Cardiac fibroblast (primary cell): Measurements from ENCODE around the gene IFT20.

Experiments
- DNase-seq, 2 donors: peaks; one replicate each; pipeline versions ENCODE4 v3.0.0 to v3.0.0-alpha.2; 2010; ENCODE audit warnings: low read depth in 2 of 2
- H3K4me3 ChIP-seq, 2 donors: replicated peaks in 1 of 2; 1 replicate in 1 of 2; 2 replicates in 1 of 2; pipeline ENCODE4 v1.5.1; 2011; ENCODE audit warnings: low read depth in 2 of 2, low read length in 2 of 2, mild to moderate bottlenecking in 2 of 2, moderate library complexity in 1 of 2
- TF ChIP-seq, protein P1 (sequence below): IDR thresholded peaks from one replicate; pipeline ENCODE4 v1.5.1; 2011; ENCODE audit warnings: low read depth, mild to moderate bottlenecking, low read length, inconsistent platforms

The IFT20 gene

DNA sequence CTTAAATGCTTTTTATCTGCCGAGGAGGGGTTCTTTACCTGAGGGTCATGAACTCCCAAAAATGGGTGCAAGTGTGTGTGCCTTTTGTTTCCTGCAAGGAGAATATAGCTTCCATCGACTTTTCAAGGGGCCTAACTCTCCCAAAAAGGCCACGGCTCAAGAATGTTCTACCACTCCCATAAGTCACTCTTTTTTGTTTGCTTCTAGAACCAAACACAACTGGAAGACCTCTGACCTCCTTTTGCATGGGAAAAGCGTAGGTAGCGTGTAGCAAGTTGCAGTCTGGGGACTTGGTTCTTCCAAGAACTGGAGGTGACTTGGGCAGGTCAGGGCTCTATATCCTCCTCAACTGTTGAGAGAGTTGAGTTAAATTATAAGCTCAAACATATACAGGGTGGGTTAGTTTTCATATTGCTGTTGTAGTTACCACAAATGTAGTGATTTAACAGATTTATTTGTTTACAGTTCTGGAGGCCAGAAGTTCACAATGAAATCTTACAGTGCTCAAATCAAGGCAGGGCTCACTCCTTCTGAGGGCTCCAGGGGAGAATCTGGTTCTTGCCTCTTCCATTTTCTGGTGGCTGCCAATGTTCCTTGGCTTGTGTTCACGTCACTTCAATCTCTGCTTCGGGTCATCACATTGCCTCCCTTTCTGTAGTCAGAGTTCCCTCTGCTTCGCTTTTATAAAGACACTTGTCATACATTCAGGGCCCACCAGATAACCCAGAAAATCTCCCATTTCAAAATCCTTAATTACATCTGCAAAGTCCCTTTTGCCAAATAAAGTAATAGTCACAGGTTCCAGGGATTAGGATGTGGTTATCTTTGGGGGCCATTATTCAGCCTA lies 14.8 kb downstream of the IFT20 start:
- DNase-seq = no peak

DNA sequence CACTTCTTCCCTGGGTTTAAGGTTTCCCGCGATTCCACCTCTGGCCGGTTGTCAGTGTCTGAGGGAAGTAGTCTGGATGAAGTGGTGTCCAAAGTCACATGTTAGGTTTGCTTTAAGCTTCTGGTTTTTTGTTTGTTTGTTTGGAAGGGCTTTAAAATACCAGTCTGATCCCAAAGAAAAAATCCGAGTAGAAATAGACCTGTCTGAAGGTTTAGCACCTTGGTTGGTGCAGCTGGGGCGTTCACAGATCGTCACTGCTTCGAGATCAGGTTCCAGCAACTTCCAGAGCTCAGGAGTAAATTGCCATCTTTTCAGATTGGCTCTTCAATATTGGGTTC lies 15.7 kb downstream of the IFT20 start:
- TF ChIP-seq, protein P1, sequence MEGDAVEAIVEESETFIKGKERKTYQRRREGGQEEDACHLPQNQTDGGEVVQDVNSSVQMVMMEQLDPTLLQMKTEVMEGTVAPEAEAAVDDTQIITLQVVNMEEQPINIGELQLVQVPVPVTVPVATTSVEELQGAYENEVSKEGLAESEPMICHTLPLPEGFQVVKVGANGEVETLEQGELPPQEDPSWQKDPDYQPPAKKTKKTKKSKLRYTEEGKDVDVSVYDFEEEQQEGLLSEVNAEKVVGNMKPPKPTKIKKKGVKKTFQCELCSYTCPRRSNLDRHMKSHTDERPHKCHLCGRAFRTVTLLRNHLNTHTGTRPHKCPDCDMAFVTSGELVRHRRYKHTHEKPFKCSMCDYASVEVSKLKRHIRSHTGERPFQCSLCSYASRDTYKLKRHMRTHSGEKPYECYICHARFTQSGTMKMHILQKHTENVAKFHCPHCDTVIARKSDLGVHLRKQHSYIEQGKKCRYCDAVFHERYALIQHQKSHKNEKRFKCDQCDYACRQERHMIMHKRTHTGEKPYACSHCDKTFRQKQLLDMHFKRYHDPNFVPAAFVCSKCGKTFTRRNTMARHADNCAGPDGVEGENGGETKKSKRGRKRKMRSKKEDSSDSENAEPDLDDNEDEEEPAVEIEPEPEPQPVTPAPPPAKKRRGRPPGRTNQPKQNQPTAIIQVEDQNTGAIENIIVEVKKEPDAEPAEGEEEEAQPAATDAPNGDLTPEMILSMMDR = no peak
- peak overlapping the region; percentile 80 for H3K4me3 ChIP-seq
- DNase-seq = no peak

More for the DNA sequence above, 14.8 kb downstream of the IFT20 start:
- TF ChIP-seq, protein P1 = no peak
- H3K4me3 ChIP-seq = peak overlapping the region in 1 of 2 donors; percentile 80

DNA sequence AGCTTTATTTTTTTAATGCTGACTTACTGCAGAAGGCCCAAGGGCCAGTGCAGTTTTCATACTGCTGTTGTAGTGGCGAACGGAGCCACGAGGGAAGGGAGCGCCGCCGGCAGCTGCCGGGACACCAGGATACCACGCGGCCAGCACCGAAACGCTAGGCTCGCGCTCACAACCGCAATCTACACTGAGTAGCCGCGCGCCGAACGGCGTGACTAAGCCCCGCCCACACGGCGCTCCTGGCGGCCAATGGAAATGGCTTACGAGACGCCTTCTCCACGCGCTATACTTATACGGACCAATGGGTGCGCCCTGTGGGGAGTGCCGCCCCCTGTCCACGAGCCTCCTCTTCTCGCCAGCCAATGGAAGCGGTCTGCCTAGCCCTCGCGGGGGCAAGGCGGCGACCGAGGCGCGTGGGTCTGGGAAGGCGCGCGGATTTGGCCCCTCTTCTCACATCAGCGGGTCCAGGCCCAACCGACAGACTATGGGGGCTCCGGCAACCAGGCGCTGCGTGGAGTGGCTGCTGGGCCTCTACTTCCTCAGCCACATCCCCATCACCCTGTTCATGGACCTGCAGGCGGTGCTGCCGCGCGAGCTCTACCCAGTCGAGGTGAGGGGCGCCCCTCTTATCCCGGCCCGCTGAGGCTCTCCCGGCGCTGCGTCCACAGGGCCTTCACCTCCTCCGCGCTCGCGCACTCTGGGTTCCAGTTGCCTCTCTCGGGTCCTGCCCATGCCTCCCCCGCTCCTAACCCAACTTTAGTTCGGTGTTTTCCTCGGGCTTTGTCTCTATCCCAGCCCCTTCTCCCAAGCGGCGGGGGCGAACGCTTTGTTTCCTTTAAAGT lies 16.3 kb downstream of the IFT20 start, which contains the start of gene TMEM97:
TSS of gene TMEM97 (plus strand) at position 442 of the 839 bp plus-strand sequence. CDS start at position 482, 40 bp downstream.
- peak within 1 kb of the TSS; percentile 80 for H3K4me3 ChIP-seq
- TF ChIP-seq, protein P1 = peak; percentile 3
- DNase-seq = peak; percentile 96 to 98

DNA sequence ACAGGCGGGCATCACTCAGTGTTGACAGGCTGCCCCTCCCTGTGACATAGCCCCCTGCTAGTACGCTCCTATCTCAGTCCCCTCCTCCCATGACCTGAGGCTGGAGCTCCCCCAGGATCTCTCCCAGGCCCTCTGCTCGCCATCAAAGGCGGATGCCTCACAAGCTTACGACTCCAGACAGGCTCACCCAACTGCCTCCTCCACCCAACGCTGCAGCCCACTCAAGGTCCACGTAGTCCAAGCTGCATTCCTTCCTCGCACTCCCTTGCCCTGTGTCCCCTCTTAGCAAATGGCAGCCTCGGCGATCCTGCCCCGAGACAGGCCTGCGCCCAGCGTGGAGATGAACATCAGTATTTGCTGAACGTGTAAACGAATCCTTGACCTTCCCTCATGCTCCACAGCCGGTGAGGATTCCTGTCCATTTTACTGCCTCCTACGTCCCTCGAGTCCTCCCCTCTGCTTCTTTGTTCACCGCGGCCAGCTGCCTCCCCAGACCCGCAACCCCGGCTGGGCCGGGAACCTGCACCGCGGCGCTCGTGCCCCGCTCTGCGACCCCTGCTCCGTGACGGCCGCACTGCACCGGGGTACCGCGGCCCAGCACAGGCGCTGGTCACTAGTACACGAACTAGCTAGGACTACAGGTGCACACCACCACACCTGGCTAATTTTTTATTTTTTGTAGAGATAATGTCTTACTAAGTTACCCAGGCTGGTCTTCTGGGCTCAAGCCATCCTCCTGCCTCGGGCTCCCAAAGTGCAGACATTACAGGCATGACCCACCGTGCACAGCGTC lies 17.1 kb downstream of the IFT20 start:
- TF ChIP-seq, protein P1 = no peak
- DNase-seq = no peak
- peak overlapping the region; percentile 80 for H3K4me3 ChIP-seq

DNA sequence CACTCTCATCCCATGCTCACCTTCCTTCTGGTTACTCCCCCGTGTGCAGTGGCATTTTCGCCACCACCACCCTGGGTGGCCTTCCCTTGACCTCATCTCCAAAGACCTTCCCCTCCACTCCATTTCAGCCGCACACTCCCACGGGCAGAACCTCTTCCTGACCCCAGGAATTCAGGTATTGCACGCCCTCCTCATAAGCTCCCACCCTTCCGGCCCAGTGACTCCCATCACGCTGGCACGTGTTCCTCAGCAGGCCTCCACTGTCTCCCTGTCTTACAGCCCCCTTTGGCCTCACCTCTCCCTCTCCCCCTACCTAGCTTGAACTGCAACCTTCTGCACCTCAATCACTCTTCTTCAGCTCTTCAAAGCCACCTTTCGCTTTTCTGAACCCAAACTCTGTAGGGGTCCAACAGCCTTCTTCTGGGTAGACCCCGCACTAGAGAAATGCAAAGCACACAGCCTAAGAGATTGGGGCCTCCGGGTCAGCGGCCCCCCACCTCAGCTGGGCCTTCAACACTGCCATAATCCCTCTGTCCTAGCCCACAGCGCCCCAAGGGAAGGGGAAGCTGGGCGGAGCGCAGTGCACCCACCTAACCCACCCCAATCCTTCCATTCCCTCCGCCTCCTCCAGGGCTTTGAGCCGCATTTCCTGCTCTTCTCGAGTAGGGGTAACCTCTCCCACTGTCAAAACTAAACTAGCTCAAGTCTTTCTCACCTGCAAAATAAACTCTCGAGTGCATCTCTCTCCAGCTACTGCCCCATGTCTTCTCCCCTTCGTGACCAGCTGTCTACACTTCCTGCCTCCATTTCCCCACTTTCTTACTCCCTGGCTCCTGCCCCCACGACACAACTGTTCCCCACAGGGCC lies 17.9 kb downstream of the IFT20 start:
- no peak overlapping the region for H3K4me3 ChIP-seq
- TF ChIP-seq, protein P1 = no peak
- DNase-seq = no peak
